ENCODE results near the gene MYBBP1A.

MYBBP1A gene

DNA sequence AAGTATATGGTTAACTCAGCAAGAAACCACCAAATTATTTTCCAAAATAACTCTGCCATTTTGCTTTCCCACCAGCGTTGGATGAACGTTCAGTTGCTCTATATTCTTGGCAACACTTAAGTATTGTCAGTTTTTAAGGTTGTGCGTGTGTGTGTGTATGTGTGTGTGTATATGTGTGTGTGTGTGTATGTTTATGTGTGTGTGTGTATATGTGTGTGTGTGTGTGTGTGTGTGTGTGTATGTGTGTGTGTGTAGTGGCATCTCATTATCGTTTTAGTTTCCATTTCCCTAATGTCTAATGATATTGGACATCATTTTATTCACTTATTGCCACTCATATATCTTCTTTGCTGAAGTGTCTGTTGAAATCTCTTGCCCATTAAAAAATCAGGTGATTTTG is 17.9 kb upstream of the MYBBP1A start:
- no peak for DNase-seq (ENCODE audit: low read depth in 2 of 2)

GRCh38 chr17:4572131-4572530 is 16.9 kb upstream of the MYBBP1A start:
- no peak for DNase-seq (ENCODE audit: low read depth in 2 of 2)

- DNase-seq (ENCODE audit: low read depth in 2 of 2) = no peak
These were observed 14.4 kb upstream of the MYBBP1A start for GRCh38 chr17:4569591-4569990.

DNA sequence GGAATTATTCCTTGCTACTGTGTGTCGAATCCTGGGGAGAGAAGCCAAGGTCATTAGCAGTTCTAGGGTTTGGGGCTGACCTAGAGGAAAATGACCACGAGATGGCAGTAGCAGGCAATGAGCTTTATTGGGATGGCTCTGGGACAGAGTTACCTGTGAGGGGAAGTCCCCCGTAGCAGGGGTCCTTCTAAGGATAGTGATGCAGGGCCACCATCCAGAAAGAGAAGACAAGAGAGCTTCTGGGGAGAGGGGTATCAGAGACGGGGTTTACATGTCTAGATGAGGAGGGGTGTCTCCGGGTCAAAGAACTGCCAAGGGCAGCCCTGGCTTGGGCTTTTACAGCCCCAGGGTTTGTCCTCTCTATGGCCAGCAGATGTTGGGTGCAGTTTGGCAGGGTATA is 11.6 kb upstream of the MYBBP1A start:
- DNase-seq (ENCODE audit: low read depth in 2 of 2) = no peak

- DNase-seq (ENCODE audit: low read depth in 2 of 2) = no peak
These were observed 10.3 kb upstream of the MYBBP1A start for GRCh38 chr17:4565209-4566141.

DNA sequence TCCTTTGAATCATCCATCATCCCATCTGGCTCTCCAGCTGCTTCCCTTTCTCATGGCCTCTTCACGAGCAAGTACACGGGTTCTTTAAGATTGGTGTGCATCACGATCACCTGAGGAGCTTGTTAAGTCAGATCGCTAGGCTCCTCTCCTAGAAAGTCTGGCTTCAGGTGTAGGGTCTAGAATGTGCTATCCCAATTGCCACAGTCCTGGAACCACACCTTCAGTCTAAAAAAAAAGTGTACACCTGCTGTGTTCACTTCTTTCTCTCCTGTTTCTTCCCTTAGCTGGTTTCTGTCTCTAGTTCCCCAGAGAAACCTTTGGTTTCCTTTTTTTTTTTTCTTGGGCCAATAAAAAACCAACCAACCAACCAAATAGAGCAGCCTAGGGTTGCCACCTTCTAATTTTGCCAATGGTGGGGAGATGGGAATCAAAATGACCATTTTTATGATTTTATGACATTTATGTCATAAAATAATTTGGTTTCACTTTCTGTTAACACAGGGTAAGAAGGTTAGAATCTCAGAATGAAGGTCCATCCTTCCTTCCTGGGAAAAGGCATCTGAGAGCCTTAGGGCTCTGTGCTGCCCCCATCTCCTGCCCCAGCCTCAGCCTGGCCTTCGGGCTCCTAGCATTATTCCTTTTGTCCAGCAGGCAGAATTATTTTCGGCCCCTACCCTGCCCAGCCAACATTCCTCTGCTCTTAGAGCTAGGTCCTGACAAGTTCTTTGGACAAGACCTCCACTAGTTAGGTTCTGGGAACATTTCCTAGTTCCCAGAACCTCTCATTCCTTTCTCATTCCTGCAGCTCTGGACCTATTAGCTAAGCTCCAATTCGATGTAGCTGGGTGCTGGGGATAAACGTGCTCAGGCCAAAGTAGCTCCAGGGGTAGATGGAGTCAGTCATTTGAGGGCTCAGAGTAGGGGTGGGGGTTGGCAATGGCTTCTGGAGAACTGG is 7.1 kb upstream of the MYBBP1A start:
- no peak for DNase-seq (ENCODE audit: low read depth in 2 of 2)

- DNase-seq (ENCODE audit: low read depth in 2 of 2) = no peak
These were observed 5.7 kb upstream of the MYBBP1A start for GRCh38 chr17:4560837-4561256.

DNA sequence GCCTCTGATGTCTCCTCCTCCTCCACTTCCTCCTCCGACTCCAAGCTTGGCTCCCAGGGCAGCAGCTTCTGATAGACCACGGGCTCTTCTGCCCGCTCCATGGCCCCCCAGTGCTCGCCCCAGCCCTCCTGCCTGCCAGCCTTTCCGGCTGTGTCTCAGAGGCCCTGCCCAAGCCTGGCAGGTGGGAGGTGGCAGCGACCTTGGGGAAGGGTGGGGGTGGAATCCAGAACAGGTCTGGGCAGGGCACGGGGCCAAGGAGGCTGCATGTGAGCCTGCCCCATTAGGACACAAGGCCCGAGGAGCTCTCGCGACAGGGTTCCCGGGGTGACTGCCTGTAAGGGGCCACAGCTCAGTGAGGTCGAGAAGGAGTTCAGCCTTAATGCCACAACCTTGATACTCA is 5.2 kb upstream of the MYBBP1A start, which contains the start of gene GGT6:
TSS of gene GGT6 (minus strand) at position 157 of the 400 bp plus-strand sequence. CDS start at position 101, 56 bp downstream.
- DNase-seq (ENCODE audit: low read depth in 2 of 2) = no peak

GRCh38 chr17:4559966-4560365 is 4.8 kb upstream of the MYBBP1A start:
- no peak for DNase-seq (ENCODE audit: low read depth in 2 of 2)

GRCh38 chr17:4559139-4559791 is 4.1 kb upstream of the MYBBP1A start:
- no peak for DNase-seq (ENCODE audit: low read depth in 2 of 2)

- no peak for DNase-seq (ENCODE audit: low read depth in 2 of 2)
These were observed 3.3 kb upstream of the MYBBP1A start for GRCh38 chr17:4558347-4558971.

- no peak for DNase-seq (ENCODE audit: low read depth in 2 of 2)
These were observed 2.6 kb upstream of the MYBBP1A start for GRCh38 chr17:4557626-4558346.

GRCh38 chr17:4556996-4557395 is 1.8 kb upstream of the MYBBP1A start:
- DNase-seq (ENCODE audit: low read depth in 2 of 2) = no peak

DNA sequence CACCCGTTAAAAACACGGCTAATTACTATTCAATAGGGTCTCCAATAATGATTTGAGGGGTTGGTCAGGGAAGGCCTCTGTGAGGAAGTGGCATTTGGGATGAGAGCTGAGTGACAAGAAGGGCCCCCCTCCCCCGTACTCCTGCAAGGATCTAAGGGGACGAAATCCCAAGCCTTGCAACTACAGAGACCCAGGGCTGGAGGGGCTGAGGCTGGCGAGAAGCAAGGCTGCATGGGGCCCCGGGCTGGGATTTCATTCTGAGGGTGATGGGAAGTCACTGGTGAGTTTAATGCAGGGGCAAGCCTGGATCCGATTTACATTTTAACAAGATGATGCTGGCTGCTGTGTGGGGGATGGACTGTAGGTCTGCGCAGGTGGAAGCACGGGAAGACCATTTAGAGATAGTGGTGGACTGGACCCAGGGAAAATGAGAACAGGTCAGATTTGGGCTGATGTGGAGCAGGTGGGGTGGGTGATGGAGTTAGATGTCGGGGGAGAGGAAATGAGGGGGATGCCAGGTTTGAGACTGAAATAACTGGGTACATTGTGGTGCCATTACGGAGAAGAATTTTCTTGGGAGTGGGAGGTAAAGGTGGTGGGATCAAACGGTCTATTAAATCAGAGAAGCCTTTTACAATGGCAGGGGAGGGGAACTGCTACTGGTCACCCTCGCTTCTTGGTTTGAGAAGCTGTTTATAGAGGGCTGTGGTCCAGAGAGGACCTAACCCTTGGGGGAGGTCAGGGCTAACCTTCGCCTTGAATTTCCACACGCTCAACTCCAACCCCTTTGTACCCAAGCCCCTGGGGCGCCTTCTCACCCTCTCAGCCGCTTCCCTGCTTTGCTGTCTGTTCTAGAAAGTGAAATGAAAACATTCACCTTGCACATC is 932 bp upstream of the MYBBP1A start:
- DNase-seq (ENCODE audit: low read depth in 2 of 2) = no peak

DNA sequence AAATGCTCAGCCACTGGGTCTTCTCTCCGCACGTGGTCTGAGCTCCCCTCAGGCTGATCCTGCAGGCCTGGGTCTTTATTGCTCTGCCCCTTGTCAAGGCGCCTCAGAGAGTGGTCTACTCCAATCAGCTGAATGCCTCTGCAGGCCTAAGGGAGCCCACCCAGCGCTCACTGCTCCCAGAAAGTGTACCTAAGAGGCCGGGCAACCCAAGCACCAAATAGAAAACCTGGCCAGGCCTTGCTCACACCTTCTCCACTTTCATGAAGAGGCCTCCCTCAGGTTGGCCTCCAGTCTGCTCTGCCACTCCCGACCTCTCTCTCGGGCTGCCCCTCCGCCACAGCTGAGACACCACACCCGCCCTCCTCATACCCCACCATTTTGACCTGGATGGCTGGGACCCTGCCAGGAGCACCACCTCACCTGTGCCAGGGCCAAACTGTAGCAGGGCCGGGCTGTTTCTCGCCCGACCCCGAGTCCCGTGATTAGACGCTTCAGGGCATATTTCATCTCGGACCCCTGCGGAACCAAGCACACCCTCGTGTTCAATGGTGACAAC is 665 bp downstream of the MYBBP1A start:
- no peak for DNase-seq (ENCODE audit: low read depth in 2 of 2)

DNA sequence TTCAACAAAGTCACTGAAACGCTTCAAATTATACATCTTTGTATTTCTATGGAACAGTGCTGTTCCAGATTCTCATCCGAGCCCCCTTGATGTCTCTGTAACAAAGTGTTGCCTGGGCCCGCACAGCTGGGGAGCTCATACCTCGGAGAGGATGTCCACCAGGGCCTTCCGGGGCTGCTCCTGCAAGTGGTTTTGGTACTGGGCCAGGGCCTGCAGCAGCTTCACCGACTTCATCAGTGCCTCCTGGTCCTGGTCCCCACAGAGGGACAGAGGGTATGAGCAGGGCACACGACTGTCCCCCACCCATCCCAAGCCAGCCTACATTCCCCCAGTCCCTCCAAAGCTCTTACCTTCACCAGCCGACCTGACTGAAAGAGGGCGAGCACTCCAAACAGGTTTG is 1.5 kb downstream of the MYBBP1A start:
- no peak for DNase-seq (ENCODE audit: low read depth in 2 of 2)

DNA sequence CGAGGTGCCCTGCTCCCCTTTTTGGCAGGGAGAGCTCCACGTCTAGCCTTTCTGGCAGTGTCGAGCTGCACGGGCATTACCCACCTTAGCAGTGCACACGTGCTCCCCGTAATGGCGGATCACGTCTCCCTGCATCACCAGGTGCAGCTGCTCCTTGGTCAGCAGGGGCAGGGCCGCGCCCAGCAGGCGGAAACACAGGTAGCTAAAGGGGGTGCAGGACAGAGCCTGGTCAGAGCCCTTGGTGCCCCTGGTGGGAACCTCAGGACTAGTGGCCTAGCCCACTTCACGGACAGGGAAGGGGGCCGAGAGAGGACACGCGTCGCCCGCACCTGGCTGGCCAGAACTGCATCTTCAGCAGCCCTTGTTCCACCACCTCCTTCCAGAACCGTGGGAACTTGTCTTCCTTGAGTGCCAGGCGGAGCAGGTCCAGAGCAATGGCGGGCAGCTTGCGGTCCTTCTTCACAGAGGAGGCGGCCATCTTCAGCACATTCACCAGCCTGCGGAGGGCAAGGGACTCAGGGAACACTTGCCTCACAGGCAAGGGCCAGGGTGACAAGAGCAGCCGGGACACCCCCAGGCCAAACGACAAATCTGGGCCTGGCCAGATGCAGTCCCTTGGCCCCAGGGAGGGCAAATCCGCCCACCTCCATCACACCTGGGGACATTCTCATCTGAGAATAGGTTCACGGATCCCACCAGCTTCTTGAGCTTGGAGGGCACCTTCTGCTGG is 3.2 kb downstream of the MYBBP1A start:
- DNase-seq (ENCODE audit: low read depth in 2 of 2) = no peak

DNA sequence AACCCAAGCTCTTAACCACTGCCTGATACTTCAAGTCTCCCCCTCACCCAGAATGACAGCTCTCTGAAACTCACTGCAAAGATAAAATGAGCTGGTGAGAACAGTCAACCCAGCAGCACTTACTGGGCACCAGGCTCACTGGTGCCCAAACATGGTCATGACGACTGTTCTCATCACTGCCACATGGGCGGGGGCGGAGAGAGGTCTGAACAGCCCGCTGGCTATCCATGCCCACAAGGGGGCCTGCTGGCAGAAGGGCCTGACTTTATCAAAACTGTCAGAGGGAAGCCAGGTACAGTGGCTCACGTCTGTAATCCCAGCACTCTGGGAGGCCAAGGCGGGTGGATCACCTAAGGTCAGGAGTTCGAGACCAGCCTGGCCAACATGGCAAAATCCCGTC is 4.0 kb downstream of the MYBBP1A start:
- no peak for DNase-seq (ENCODE audit: low read depth in 2 of 2)
